GM18861 (cell line): ENCODE measurements around the gene RAD51AP1.
"Not testable (repeated sequence)": the region's sequence is repeated elsewhere in the genome, so short reads cannot be mapped to it uniquely, and the experiment has no call there.

ENCODE experiments used
- ATAC-seq: cut with Tn5 transposase; IDR thresholded peaks from one replicate; pipeline ENCODE4 v1.9.1; 2021; ENCODE audit not compliant: unreplicated experiment

RAD51AP1 gene, protein sequence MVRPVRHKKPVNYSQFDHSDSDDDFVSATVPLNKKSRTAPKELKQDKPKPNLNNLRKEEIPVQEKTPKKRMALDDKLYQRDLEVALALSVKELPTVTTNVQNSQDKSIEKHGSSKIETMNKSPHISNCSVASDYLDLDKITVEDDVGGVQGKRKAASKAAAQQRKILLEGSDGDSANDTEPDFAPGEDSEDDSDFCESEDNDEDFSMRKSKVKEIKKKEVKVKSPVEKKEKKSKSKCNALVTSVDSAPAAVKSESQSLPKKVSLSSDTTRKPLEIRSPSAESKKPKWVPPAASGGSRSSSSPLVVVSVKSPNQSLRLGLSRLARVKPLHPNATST

DNA sequence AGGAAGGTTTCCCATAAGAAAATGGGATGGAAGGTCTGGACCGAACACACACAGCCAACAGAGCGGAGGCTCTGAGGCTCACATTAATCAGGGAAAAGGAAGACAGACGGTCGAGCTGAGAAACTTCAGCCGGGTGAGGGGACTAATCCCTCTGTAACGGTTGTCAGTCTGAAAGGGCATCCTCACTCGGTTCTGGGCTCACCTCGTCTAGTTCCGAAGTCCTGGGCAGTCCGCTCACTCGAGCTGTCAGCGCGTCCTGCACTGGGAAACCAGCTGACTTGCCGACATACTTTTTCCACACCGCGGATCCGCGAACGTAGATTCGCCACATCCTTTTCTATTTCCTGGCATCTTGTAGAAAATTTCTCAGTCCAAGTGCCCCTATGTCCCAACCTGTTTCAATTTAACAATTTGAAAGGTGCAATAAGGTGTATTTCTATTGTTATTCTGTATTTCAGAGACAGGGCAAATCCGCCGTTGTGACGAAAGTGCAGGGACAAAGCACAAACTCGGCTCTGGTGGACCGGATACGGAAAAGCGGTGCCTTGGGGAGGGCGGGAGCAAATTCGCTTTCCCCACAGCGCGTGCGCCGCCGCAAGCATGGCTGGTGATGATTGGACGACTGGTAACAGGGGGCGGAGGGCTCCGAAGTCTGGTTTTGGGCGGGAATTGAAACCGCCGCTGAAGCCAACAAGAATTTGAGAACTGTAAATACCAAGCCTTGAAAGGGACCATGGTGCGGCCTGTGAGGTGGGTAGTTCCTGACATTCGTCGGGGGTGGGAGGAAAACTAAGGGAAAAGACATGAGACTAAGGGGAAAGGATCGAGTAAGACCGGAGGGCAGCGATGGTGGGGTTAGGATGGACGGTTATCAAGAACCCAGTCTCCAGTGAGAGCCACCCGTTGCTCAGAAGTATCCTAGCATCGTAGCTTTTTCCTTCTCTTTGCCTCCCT, at the start of gene RAD51AP1:
Gene RAD51AP1 (plus strand): TSS at position 684 of the 954 bp plus-strand sequence. CDS start 50 bp downstream, at position 734.
- peak; percentile 65 for ATAC-seq

GRCh38 chr12:4489556-4489955, 49.1 kb upstream of the RAD51AP1 start:
- no peak for ATAC-seq

DNA sequence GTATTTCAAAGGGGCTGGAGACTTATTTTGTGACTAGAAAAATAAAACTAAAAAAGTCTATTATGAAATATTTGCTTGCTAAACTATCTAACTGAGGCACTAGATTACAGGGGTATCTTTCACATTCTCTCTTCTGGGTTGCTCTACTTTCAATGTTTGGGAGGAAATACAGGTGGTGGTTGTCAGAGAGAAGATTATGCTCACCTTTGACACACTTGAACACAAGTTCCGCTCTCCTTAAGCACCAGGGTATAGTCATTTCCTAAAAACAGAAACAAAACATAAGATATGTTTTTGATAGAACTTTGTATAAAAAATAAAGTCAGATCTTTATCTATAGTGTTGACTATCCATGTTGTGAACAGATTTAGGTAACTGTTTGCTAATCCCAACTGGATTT, 47.7 kb upstream of the RAD51AP1 start:
- ATAC-seq = no peak

- no peak for ATAC-seq
Measured at GRCh38 chr12:4496145-4496838, 42.4 kb upstream of the RAD51AP1 start.

- ATAC-seq = no peak
Measured at GRCh38 chr12:4499186-4499585, 39.5 kb upstream of the RAD51AP1 start.

- ATAC-seq = no peak
Measured at GRCh38 chr12:4505376-4505986, 33.2 kb upstream of the RAD51AP1 start.

GRCh38 chr12:4506430-4506829, 32.3 kb upstream of the RAD51AP1 start:
- ATAC-seq = no peak

DNA sequence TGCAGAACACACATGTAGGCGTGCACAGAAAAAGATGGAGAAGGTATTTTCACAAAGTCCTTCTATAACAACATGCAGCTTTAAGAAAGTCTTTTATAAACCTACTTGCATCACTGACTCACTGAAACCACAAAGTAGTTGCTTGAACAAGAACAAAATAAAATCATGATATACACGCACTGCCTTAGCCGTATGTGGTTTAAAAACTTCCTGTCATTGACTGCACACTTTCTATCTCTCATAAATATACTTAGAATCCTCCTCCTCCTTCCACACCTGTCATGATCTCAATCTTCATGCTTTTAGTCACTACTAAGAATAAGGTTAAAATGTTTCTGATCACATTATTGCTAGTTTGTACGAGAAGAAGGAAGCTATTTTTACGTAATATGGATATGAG, 31.8 kb upstream of the RAD51AP1 start:
- peak; percentile 87 for ATAC-seq

DNA sequence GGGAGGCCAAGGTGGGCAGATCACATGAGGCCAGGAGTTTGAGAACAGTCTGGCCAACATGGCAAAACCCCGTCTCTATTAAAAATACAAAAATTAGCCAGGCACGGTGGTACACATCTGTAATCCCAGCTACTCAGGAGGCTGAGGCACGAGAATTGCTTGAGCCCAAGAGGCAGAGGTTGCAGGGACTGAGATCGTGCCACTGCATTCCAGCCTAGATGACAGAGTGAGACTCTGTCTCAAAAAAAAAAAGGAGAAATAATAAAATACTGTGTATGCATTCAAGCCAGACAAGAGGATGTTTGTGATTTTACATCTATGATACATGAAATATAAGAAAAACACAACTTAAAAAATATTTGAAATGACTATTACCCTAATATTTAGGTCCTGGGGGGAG, 30.2 kb upstream of the RAD51AP1 start:
- ATAC-seq = not testable (repeated sequence)

DNA sequence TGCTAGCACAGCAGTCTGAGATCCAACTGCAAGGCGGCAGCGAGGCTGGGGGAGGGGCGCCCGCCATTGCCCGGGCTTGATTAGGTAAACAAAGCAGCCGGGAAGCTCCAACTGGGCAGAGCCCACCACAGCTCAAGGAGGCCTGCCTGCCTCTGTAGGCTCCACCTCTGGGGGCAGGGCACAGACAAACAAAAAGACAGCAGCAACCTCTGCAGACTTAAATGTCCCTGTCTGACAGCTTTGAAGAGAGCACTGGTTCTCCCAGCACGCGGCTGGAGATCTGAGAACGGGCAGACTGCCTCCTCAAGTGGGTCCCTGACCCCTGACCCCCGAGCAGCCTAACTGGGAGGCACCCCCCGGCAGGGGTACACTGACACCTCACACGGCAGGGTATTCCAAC, 29.4 kb upstream of the RAD51AP1 start:
- ATAC-seq = not testable (repeated sequence)

DNA sequence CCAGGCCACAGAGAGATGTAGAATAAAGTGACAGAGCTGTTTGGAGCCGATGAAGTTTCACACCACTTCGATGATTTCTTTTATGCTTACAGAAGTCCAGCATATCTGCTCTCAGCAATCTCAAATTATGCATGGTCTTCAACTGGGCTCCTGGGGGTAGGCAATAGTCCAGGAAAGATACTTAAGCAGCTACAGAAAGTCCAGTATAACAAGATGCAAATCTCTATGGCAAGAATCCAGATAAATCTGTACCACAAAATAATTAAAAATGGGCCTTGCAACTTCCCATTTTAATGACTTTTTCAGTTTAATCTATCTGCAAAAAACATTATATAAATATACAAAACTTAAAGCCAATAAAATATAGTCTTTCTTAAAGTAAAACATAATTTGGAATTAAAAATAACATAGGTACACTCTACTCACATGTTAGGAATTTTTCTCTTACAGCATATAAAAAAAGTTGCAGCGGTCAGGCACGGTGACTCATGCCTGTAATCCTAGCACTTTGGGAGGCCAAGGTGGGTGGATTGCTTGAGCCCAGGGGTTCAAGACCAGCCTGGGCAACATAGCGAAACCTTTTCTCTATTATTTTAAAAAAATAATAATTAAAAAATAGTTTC, 20.5 kb upstream of the RAD51AP1 start:
- no peak for ATAC-seq

GRCh38 chr12:4523443-4523842, 15.2 kb upstream of the RAD51AP1 start:
- ATAC-seq = not testable (repeated sequence)

DNA sequence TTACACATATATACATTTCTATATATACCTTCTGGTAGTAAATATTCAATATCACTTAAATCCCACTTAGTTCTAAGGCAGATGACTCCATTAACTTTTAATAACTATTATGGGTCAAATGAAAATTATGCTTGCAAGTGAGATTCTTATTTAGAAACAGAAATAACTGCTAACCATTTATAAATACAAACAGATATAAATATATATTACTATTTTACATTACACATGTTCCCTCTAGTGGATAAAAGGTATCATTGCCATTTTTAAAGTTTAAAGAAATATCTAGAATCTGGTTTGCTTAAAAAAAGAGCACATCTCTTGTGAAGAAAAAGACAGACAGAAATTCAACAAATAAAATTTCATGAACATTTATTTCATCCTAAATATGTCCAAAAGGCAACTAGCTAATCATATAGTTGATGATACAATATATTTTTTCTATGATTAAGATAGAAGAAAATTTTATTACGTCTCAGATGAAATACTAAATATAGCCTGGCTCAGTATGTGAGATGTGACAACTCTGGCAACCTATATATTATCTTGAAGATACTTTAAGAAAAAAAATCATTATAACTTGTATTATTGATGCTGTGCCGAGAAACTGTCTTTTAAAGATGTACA, 11.7 kb upstream of the RAD51AP1 start:
- ATAC-seq = no peak

DNA sequence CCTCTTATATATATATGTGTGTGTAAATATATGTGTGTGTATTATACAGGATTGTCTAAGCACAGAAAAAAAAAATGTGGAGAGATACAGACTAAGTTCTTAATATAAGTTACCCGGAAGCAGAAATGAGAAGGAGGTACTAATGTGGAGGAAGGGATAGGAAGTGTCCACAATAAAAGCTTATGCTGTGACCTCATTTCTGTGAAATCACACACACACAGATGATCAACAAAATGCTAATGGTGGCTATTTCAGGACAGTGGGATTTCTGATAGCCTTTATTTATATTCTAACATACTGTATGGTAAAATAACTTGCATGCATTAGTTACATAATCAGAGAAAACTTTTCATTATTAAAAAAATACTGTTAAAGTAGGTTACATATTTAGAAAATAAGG, 8.5 kb upstream of the RAD51AP1 start:
- no peak for ATAC-seq

DNA sequence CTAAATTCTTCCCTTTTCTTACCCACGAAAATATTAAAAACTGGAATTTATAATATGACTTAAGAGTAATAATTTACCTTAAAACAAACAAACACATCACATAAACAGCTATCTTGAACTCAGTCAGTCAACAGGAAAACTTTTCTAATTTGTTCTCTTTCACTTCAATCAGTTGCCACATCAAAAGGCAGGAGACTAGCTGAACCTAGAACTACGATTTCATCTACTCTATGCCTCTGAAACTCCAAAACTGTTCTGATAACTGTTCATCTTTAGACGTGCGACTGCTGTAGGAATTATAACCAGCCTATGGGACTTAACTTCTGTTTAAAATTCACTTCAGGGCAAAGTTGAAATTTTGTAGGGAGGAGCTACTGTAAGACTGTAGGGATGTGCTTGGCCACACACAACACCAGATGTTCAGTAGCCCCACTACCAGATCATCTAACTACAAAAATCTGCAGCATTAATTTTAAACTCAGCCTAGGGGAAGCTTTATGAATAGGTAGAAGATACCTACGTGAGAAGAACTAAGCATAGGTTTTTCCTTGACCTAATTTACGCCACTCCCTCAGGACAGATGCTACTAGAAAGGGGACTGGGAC, 7.6 kb upstream of the RAD51AP1 start:
- ATAC-seq = no peak

- ATAC-seq = no peak
Measured at GRCh38 chr12:4535092-4535491, 3.6 kb upstream of the RAD51AP1 start.

- ATAC-seq = no peak
Measured at GRCh38 chr12:4535871-4536270, 2.8 kb upstream of the RAD51AP1 start.

GRCh38 chr12:4539167-4539870, 629 bp downstream of the RAD51AP1 start:
- no peak for ATAC-seq

DNA sequence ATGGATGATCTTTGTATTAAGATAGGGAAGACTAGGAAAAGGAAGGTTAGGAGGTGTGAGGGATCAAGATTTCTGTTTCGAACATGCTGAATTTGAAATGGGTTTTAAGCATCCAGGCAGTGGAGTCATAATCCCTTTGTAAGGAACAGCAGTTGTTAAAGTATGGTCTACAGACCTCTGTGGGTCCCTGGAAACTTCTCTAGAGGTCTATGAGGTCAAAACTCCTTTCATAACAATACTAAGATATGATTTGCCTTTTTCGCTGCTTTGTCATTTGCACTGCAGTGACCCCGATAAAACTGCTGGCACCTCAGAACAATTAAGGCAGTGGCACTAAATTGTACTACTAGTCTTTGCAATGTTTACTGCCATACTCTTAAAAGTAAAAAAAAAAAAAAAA, 1.5 kb downstream of the RAD51AP1 start:
- no peak for ATAC-seq
